IMR-90 (cell line): ENCODE results near the gene POLD3. TPM values are rescaled to one million over a fixed set of nuclear protein-coding genes. Genes with fewer than 3 reads are reported as not detected.

Source experiments
- ATAC-seq: fragments of 200-7000 bp; cut with Tn5 transposase; 2 replicates; pipeline ENCODE4 v1.9.1; 2020; ENCODE audit warnings: low read depth, mild to moderate bottlenecking, moderate library complexity
- BruUV-seq: library from RNA; stranded (reverse); fragments of 400-500 nt; replicated peaks from 2 replicates; lab custom pipeline; 2021; lab: Mats Ljungman, UMichigan
- CTCF ChIA-PET: fragments of 300-600 bp; formaldehyde crosslinking; extraction: SDS; loops from one replicate; lab custom pipeline; 2021; ENCODE audit warnings: antibody characterized with exemption; lab: Yijun Ruan, JAX
- POLR2A ChIA-PET: fragments of 300-600 bp; sonication (Branson Sonifier 250); formaldehyde crosslinking; loops from one replicate; lab custom pipeline; 2022; ENCODE audit warnings: antibody characterized with exemption; ENCODE audit not compliant: unreplicated experiment; lab: Charles Lee
- DNase-seq: peaks from one replicate; pipeline ENCODE4 v3.0.0; 2013
- H2AFZ ChIP-seq: replicated peaks from 2 replicates; pipeline ENCODE3; 2013; ENCODE audit warnings: low read length, mild to moderate bottlenecking; ENCODE audit not compliant: poor library complexity
- H2AK5ac ChIP-seq: 2 replicates; pipeline ENCODE4 v1.6.1; 2013; ENCODE audit warnings: low read depth, low read length, inconsistent platforms
- H2AK9ac ChIP-seq: replicated peaks from 2 replicates; pipeline ENCODE3; 2013; ENCODE audit warnings: mild to moderate bottlenecking, low read depth, low read length, moderate library complexity; ENCODE audit not compliant: poor library complexity
- H2BK120ac ChIP-seq: 2 replicates; pipeline ENCODE4 v1.6.1; 2013; ENCODE audit warnings: low read depth, low read length, inconsistent platforms
- H2BK15ac ChIP-seq: 3 replicates; pipeline ENCODE4 v1.6.1; 2013; ENCODE audit warnings: low read depth, low read length, inconsistent platforms
- H2BK20ac ChIP-seq: 2 replicates; pipeline ENCODE4 v1.6.1; 2013; ENCODE audit warnings: low read depth, mild to moderate bottlenecking, inconsistent platforms, low read length, moderate library complexity
- H2BK5ac ChIP-seq: 2 replicates; pipeline ENCODE4 v1.6.1; 2013; ENCODE audit warnings: mild to moderate bottlenecking, low read depth, low read length, inconsistent platforms; ENCODE audit not compliant: poor library complexity, severe bottlenecking
- H3K14ac ChIP-seq: replicated peaks from 2 replicates; pipeline ENCODE4 v1.6.1; 2013; ENCODE audit warnings: low read depth, low read length, inconsistent platforms
- H3K18ac ChIP-seq: 2 replicates; pipeline ENCODE4 v1.6.1; 2013; ENCODE audit warnings: low read depth, low read length, control low read depth
- H3K23ac ChIP-seq: 2 replicates; pipeline ENCODE4 v1.6.1; 2013; ENCODE audit warnings: low read depth, low read length, inconsistent platforms
- H3K27ac ChIP-seq: 2 replicates; pipeline ENCODE4 v1.5.1; 2013; ENCODE audit warnings: mild to moderate bottlenecking, control low read depth, low read length; ENCODE audit not compliant: insufficient read depth
- H3K27me3 ChIP-seq: 2 replicates; pipeline ENCODE4 v1.6.1; 2013; ENCODE audit warnings: low read length; ENCODE audit not compliant: control insufficient read depth, insufficient read depth
- H3K36me3 ChIP-seq: 2 replicates; pipeline ENCODE4 v1.6.1; 2013; ENCODE audit warnings: low read length, mixed read lengths; ENCODE audit not compliant: control insufficient read depth, insufficient read depth
- H3K4ac ChIP-seq: 2 replicates; pipeline ENCODE4 v1.6.1; 2013; ENCODE audit warnings: low read depth, low read length, inconsistent platforms
- H3K4me1 ChIP-seq: 2 replicates; pipeline ENCODE4 v1.6.1; 2013; ENCODE audit warnings: low read length, mixed read lengths; ENCODE audit not compliant: control insufficient read depth, insufficient read depth
- H3K4me2 ChIP-seq: 2 replicates; pipeline ENCODE4 v1.6.1; 2013; ENCODE audit warnings: low read depth, mild to moderate bottlenecking, control low read depth, low read length, moderate library complexity
- H3K4me3 ChIP-seq: 2 replicates; pipeline ENCODE4 v1.5.1; 2013; ENCODE audit warnings: low read depth, mild to moderate bottlenecking, control low read depth, low read length, moderate library complexity; ENCODE audit not compliant: insufficient read depth
- H3K56ac ChIP-seq: 2 replicates; pipeline ENCODE4 v1.6.1; 2013; ENCODE audit warnings: low read length, inconsistent platforms; ENCODE audit not compliant: insufficient read depth; ENCODE audit errors: extremely low read depth
- H3K79me1 ChIP-seq, 2 experiments: 2 replicates each; pipeline ENCODE4 v1.6.1; 2013; ENCODE audit warnings: low read length in 2 of 2, inconsistent platforms in 1 of 2, low read depth in 1 of 2
- H3K9ac ChIP-seq: 2 replicates; pipeline ENCODE4 v1.6.1; 2013; ENCODE audit warnings: low read depth, low read length, control low read depth
- H3K9me1 ChIP-seq: 2 replicates; pipeline ENCODE4 v1.6.1; 2013; ENCODE audit warnings: low read length, inconsistent platforms; ENCODE audit not compliant: insufficient read depth
- H3K9me3 ChIP-seq: 2 replicates; pipeline ENCODE4 v1.6.1; 2013; ENCODE audit warnings: low read length; ENCODE audit not compliant: control insufficient read depth, insufficient read depth
- H4K20me1 ChIP-seq: 2 replicates; pipeline ENCODE4 v1.6.1; 2013; ENCODE audit warnings: low read length, inconsistent platforms; ENCODE audit not compliant: insufficient read depth
- H4K5ac ChIP-seq: 2 replicates; pipeline ENCODE4 v1.6.1; 2013; ENCODE audit warnings: mild to moderate bottlenecking, low read depth, low read length, control low read depth
- H4K8ac ChIP-seq, 2 experiments: 2 replicates each; pipeline ENCODE4 v1.6.1; 2013; ENCODE audit warnings: low read depth in 2 of 2, low read length in 2 of 2, control low read depth in 1 of 2, inconsistent platforms in 1 of 2
- H4K91ac ChIP-seq: 2 replicates; pipeline ENCODE4 v1.6.1; 2013; ENCODE audit warnings: low read depth, low read length, inconsistent platforms; ENCODE audit not compliant: insufficient read depth
- CEBPB ChIP-seq: IDR thresholded peaks from 2 replicates; pipeline ENCODE4 v1.6.1; 2012; ENCODE audit warnings: low read depth, low read length, improper control_type of control experiment
- CHD1 ChIP-seq: IDR thresholded peaks from 2 replicates; pipeline ENCODE4 v1.6.1; 2012; ENCODE audit warnings: low read depth, low read length, improper control_type of control experiment
- FOS ChIP-seq: fragments of 150-350 bp; IDR thresholded peaks from 2 replicates; pipeline ENCODE4 v1.6.1; 2016; ENCODE audit warnings: low read depth, low read length
- MAFK ChIP-seq: IDR thresholded peaks from 2 replicates; pipeline ENCODE4 v1.6.1; 2012; ENCODE audit warnings: low read depth, low read length, improper control_type of control experiment
- NFE2L2 ChIP-seq: fragments of 150-350 bp; IDR thresholded peaks from 2 replicates; pipeline ENCODE4 v1.6.1; 2016; ENCODE audit warnings: low read depth, mild to moderate bottlenecking, low read length
- POLR2A ChIP-seq: IDR thresholded peaks from 2 replicates; pipeline ENCODE4 v1.6.1; 2012; ENCODE audit warnings: mild to moderate bottlenecking, low read depth, low read length
- RFX5 ChIP-seq: IDR thresholded peaks from 2 replicates; pipeline ENCODE4 v1.8.0; 2012; ENCODE audit warnings: low read depth, mild to moderate bottlenecking, low read length, moderate library complexity
- WGBS, 2 experiments: methylation state at CpG; one replicate each; pipeline versions ENCODE4 v1.1.5 to v1.1.7; 2013; ENCODE audit warnings: missing lambda C conversion rate in 2 of 2; ENCODE audit not compliant: insufficient read length in 1 of 2; ENCODE audit errors: extremely low coverage in 2 of 2; 5-methylcytosine and 5-hydroxymethylcytosine counted together
- dilution Hi-C: fragments of 300-500 bp; cut with HindIII; formaldehyde crosslinking; loops from one replicate; pipeline ENCODE4 v1.14.3; 2018; ENCODE audit warnings: low sequenced_read_pairs; ENCODE audit not compliant: unreplicated experiment
- in situ Hi-C: fragments of 300-500 bp; cut with MboI; formaldehyde crosslinking; loops from 3 replicates; pipeline ENCODE4 v1.14.3; 2019; ENCODE audit warnings: low sequenced_read_pairs, inconsistent platforms, mixed read lengths
- intact Hi-C: fragments of 100-400 bp; cut with micrococcal nuclease; formaldehyde crosslinking; loops from 2 replicates; pipeline ENCODE4 v1.10.0; 2022
- polyA plus RNA-seq, 3 experiments: library from polyadenylated mRNA; depleted of rRNA; stranded (reverse); fragments of >200 nt; gene quantifications; 2 replicates each; pipeline ENCODE4 v1.2.3, GENCODE V29; 2012; ENCODE audit warnings: low replicate concordance in 1 of 3
- total RNA-seq: library from RNA; depleted of rRNA; stranded (reverse); fragments of >200 nt; gene quantifications from 2 replicates; pipeline ENCODE4 v1.2.3, GENCODE V29; 2012
- TF ChIP-seq, protein P1 (sequence below): conservative IDR thresholded peaks from 2 replicates; pipeline ENCODE4 v1.5.1; 2012; ENCODE audit warnings: mild to moderate bottlenecking, low read depth, low read length, improper control_type of control experiment

The POLD3 gene
- total and polyA plus RNA-seq, 2 of the 4 experiments (the other 2 are of a cell fraction): 9.1 to 9.2 TPM

DNA sequence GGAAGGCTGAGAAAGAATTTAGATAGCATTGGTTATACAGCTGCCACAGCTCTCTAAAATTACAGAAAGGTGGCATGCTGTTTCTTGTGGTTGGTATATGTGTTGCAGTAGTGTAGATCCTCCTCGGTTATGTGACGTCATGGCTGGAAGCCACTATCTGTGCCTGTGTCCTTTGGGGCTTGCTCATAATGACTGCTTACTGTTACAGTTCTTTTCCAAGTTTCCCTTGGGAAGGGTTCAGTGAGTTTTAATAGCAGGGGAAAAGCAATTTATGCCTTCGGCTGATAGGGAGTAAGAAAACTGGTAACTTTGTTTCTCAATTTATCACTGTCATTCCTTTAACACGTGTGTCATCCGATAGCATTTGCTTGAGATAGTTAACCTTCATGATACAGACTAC lies 47.2 kb downstream of the POLD3 start:
- TF ChIP-seq CEBPB (no peak), NFE2L2 (no peak), MAFK (no peak), CHD1 (no peak), POLR2A (no peak), FOS (no peak), RFX5 (no peak)
- TF ChIP-seq, protein P1, sequence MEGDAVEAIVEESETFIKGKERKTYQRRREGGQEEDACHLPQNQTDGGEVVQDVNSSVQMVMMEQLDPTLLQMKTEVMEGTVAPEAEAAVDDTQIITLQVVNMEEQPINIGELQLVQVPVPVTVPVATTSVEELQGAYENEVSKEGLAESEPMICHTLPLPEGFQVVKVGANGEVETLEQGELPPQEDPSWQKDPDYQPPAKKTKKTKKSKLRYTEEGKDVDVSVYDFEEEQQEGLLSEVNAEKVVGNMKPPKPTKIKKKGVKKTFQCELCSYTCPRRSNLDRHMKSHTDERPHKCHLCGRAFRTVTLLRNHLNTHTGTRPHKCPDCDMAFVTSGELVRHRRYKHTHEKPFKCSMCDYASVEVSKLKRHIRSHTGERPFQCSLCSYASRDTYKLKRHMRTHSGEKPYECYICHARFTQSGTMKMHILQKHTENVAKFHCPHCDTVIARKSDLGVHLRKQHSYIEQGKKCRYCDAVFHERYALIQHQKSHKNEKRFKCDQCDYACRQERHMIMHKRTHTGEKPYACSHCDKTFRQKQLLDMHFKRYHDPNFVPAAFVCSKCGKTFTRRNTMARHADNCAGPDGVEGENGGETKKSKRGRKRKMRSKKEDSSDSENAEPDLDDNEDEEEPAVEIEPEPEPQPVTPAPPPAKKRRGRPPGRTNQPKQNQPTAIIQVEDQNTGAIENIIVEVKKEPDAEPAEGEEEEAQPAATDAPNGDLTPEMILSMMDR: no peak
- H3K9ac ChIP-seq: no peak overlapping the region
- intact Hi-C loops (no loop called here), in situ Hi-C loops (no loop called here), dilution Hi-C loops (no loop called here)
- H2BK15ac ChIP-seq: no peak overlapping the region
- no peak overlapping the region for H3K18ac ChIP-seq
- no peaks in the 10 kb centered on the region for H3K9me3 ChIP-seq
- no peak overlapping the region for H3K4me3 ChIP-seq
- H3K36me3 ChIP-seq: peaks cover 15% of the 10 kb centered on the region
- no peak overlapping the region for H2BK5ac ChIP-seq
- DNase-seq (no peak), ATAC-seq (no peak)
- H2BK20ac ChIP-seq: no peak overlapping the region
- peaks cover 3 to 15% of the 10 kb centered on the region in 2 experiments; a peak in 2 of 4 replicates for H3K79me1 ChIP-seq
- WGBS, 2 experiments: no CpG with 5 or more reads among the region's 5 CpGs
- no peak overlapping the region for H3K27ac ChIP-seq
- H2AK5ac ChIP-seq: no peak overlapping the region
- peaks cover 8% of the 10 kb centered on the region for H3K9me1 ChIP-seq
- no peak overlapping the region for H3K23ac ChIP-seq
- H3K27me3 ChIP-seq: no peaks in the 10 kb centered on the region
- no peak overlapping the region for H2BK120ac ChIP-seq
- no peak overlapping the region; a peak in 1 of 4 replicates for H4K8ac ChIP-seq
- H4K20me1 ChIP-seq: no peaks in the 10 kb centered on the region
- peaks cover 16% of the 10 kb centered on the region for H3K4me1 ChIP-seq
- no peak overlapping the region for H4K91ac ChIP-seq
- H2AK9ac ChIP-seq: no peak overlapping the region
- H3K56ac ChIP-seq: no peak overlapping the region
- H3K4me2 ChIP-seq: no peak overlapping the region
- no peak overlapping the region; the same call in 1 of the 2 replicates for H4K5ac ChIP-seq
- BruUV-seq: no TSS peak
- H3K14ac ChIP-seq: no peak overlapping the region
- H3K4ac ChIP-seq: no peak overlapping the region
- ChIA-PET POLR2A (no interaction called here), CTCF (no interaction called here)
- no peak overlapping the region for H2AFZ ChIP-seq
